Measurements from ENCODE around the gene SSTR4. TPM values are rescaled to one million over a fixed set of nuclear protein-coding genes. Genes with fewer than 3 reads are reported as not detected.

Gene SSTR4
- total RNA-seq, 1 experiment from 2014 or later, result not detected

- no TSS peak for BruUV-seq (replicated peaks)
- Histone ChIP-seq H3K9me3 (ENCODE audit: insufficient read depth, low read depth) (no peaks in the 10 kb centered on the region), H4K20me1 (ENCODE audit: insufficient read depth) (no peaks in the 10 kb centered on the region), H3F3A (ENCODE audit: insufficient read depth, low read depth) (no peaks in the 10 kb centered on the region), H3K4me1 (replicated peaks; ENCODE audit: insufficient read depth) (peaks cover 7% of the 10 kb centered on the region; the same call in 1 of the 2 replicates), H2AFZ (no peak overlapping the region), H3K27ac (no peak overlapping the region), H3K9me2 (ENCODE audit: insufficient read depth) (peaks cover 4% of the 10 kb centered on the region; the same call in 1 of the 2 replicates), H3K4me2 (no peak overlapping the region), H3K4me3 (no peak overlapping the region), H3K79me2 (ENCODE audit: low read depth) (no peaks in the 10 kb centered on the region), H3K36me3 (ENCODE audit: low read depth) (no peaks in the 10 kb centered on the region), H3K27me3 (ENCODE audit: insufficient read depth, low read depth) (no peaks in the 10 kb centered on the region)
- DNase-seq, result no peak
- TF ChIP-seq CTCF (conservative IDR thresholded peaks at IDR 0.05) (no peak), EZH2 (IDR thresholded peaks at IDR 0.05; ENCODE audit: low read depth) (no peak)
- CTCF ChIA-PET, result no interaction called here
- POLR2A ChIA-PET (ENCODE audit: unreplicated experiment), result interaction anchor here (0.6 kb wide), 1 partner anchor 524 kb away, joined by 4 read pairs; no protein-coding TSS in a partner anchor
- intact Hi-C loops (cut with micrococcal nuclease; ENCODE audit: unreplicated experiment), result no loop called here
Observed at GRCh38 chr20:23058240-23058639, 23.1 kb downstream of the SSTR4 start.

GRCh38 chr20:23059001-23059400, 23.9 kb downstream of the SSTR4 start:
- H3K36me3 ChIP-seq (ENCODE audit: low read depth), result no peaks in the 10 kb centered on the region
- H3K27me3 ChIP-seq (ENCODE audit: insufficient read depth, low read depth), result no peaks in the 10 kb centered on the region
- no peak overlapping the region for H2AFZ ChIP-seq
- no peak for DNase-seq
- no peaks in the 10 kb centered on the region for H3K9me3 ChIP-seq (ENCODE audit: insufficient read depth, low read depth)
- H3F3A ChIP-seq (ENCODE audit: insufficient read depth, low read depth), result no peaks in the 10 kb centered on the region
- H3K27ac ChIP-seq, result no peak overlapping the region
- no TSS peak for BruUV-seq (replicated peaks)
- POLR2A ChIA-PET (ENCODE audit: unreplicated experiment), result no interaction called here
- H3K79me2 ChIP-seq (ENCODE audit: low read depth), result no peaks in the 10 kb centered on the region
- CTCF ChIA-PET, result no interaction called here
- TF ChIP-seq EZH2 (IDR thresholded peaks at IDR 0.05; ENCODE audit: low read depth) (no peak), CTCF (conservative IDR thresholded peaks at IDR 0.05) (no peak)
- no peak overlapping the region for H3K4me2 ChIP-seq
- intact Hi-C loops (cut with micrococcal nuclease; ENCODE audit: unreplicated experiment), result no loop called here
- H3K9me2 ChIP-seq (ENCODE audit: insufficient read depth), result peaks cover 4% of the 10 kb centered on the region; the same call in 1 of the 2 replicates
- H4K20me1 ChIP-seq (ENCODE audit: insufficient read depth), result no peaks in the 10 kb centered on the region
- H3K4me1 ChIP-seq (replicated peaks; ENCODE audit: insufficient read depth), result peaks cover 7% of the 10 kb centered on the region; the same call in 1 of the 2 replicates
- H3K4me3 ChIP-seq, result no peak overlapping the region

- H3K36me3 ChIP-seq (ENCODE audit: low read depth), result no peaks in the 10 kb centered on the region
- H4K20me1 ChIP-seq (ENCODE audit: insufficient read depth), result no peaks in the 10 kb centered on the region
- no peak overlapping the region for H3K4me3 ChIP-seq
- no peak overlapping the region for H3K27ac ChIP-seq
- TF ChIP-seq CTCF (conservative IDR thresholded peaks at IDR 0.05) (no peak), EZH2 (IDR thresholded peaks at IDR 0.05; ENCODE audit: low read depth) (no peak)
- BruUV-seq (replicated peaks), result no TSS peak
- CTCF ChIA-PET, result no interaction called here
- peaks cover 7% of the 10 kb centered on the region; the same call in 1 of the 2 replicates for H3K4me1 ChIP-seq (replicated peaks; ENCODE audit: insufficient read depth)
- no peaks in the 10 kb centered on the region for H3K9me3 ChIP-seq (ENCODE audit: insufficient read depth, low read depth)
- H3F3A ChIP-seq (ENCODE audit: insufficient read depth, low read depth), result no peaks in the 10 kb centered on the region
- no peaks in the 10 kb centered on the region for H3K79me2 ChIP-seq (ENCODE audit: low read depth)
- no peaks in the 10 kb centered on the region for H3K27me3 ChIP-seq (ENCODE audit: insufficient read depth, low read depth)
- no peak for DNase-seq
- intact Hi-C loops (cut with micrococcal nuclease; ENCODE audit: unreplicated experiment), result no loop called here
- POLR2A ChIA-PET (ENCODE audit: unreplicated experiment), result interaction anchor here (0.5 kb wide), 1 partner anchor 942 kb away, joined by 3 read pairs; no protein-coding TSS in a partner anchor
- H3K9me2 ChIP-seq (ENCODE audit: insufficient read depth), result peaks cover 4% of the 10 kb centered on the region; the same call in 1 of the 2 replicates
- H2AFZ ChIP-seq, result no peak overlapping the region
- H3K4me2 ChIP-seq, result no peak overlapping the region
Observed at GRCh38 chr20:23059846-23060245, 24.7 kb downstream of the SSTR4 start.

All from PC-9 (cell line).